Parathyroid adenoma (tissue), 2 donors: ENCODE measurements around the gene GAS7.
"Not testable (repeated sequence)": the region's sequence is repeated elsewhere in the genome, so short reads cannot be mapped to it uniquely, and the experiment has no call there.

Experiments used
- H2AFZ ChIP-seq: fragments of 300-600 bp; sonication (generic); one replicate; pipeline ENCODE4 v1.7.0; 2017; ENCODE audit warnings: antibody characterized with exemption, mild to moderate bottlenecking
- H3K27ac ChIP-seq: fragments of 300-600 bp; sonication (generic); one replicate; pipeline ENCODE4 v1.7.0; 2017
- H3K27me3 ChIP-seq: fragments of 300-600 bp; sonication (generic); one replicate; pipeline ENCODE4 v1.7.0; 2017; ENCODE audit warnings: low read length; ENCODE audit not compliant: control insufficient read depth, insufficient read depth
- H3K36me3 ChIP-seq: fragments of 300-600 bp; sonication (generic); one replicate; pipeline ENCODE4 v1.7.0; 2017; ENCODE audit warnings: low read length; ENCODE audit not compliant: control insufficient read depth, insufficient read depth
- H3K4me1 ChIP-seq: fragments of 300-600 bp; sonication (generic); one replicate; pipeline ENCODE4 v1.7.0; 2017; ENCODE audit warnings: control low read depth
- H3K4me2 ChIP-seq: fragments of 300-600 bp; sonication (generic); one replicate; pipeline ENCODE4 v1.7.0; 2017; ENCODE audit warnings: low read length
- H3K4me3 ChIP-seq: fragments of 300-600 bp; sonication (generic); one replicate; pipeline ENCODE4 v1.7.0; 2017; ENCODE audit warnings: low read depth, low read length
- H3K79me2 ChIP-seq: fragments of 300-600 bp; sonication (generic); one replicate; pipeline ENCODE4 v1.7.0; 2017; ENCODE audit warnings: control low read depth
- H3K9ac ChIP-seq: fragments of 300-600 bp; sonication (generic); one replicate; pipeline ENCODE4 v1.7.0; 2017; ENCODE audit warnings: mild to moderate bottlenecking
- H3K9me3 ChIP-seq: fragments of 300-600 bp; sonication (generic); one replicate; pipeline ENCODE4 v1.7.0; 2017; ENCODE audit warnings: low read length; ENCODE audit not compliant: control insufficient read depth
- TF ChIP-seq, protein P1 (sequence below): fragments of 300-600 bp; sonication (generic); IDR thresholded peaks from one replicate; pipeline ENCODE4 v1.7.0; 2017; ENCODE audit warnings: antibody characterized with exemption, mild to moderate bottlenecking
- donor health status: primary hyperparathyroidism.

GAS7 gene

GRCh38 chr17:10019941-10020451 lies 178.4 kb downstream of the GAS7 start:
- no peaks in the 10 kb centered on the region for H3K36me3 ChIP-seq
- H3K9me3 ChIP-seq, result no peaks in the 10 kb centered on the region
- no peak overlapping the region for H3K4me2 ChIP-seq
- no peaks in the 10 kb centered on the region for H3K4me1 ChIP-seq
- H3K4me3 ChIP-seq, result no peak overlapping the region
- no peak overlapping the region for H2AFZ ChIP-seq
- no peak overlapping the region for H3K9ac ChIP-seq
- no peak overlapping the region for H3K27ac ChIP-seq
- TF ChIP-seq, protein P1, sequence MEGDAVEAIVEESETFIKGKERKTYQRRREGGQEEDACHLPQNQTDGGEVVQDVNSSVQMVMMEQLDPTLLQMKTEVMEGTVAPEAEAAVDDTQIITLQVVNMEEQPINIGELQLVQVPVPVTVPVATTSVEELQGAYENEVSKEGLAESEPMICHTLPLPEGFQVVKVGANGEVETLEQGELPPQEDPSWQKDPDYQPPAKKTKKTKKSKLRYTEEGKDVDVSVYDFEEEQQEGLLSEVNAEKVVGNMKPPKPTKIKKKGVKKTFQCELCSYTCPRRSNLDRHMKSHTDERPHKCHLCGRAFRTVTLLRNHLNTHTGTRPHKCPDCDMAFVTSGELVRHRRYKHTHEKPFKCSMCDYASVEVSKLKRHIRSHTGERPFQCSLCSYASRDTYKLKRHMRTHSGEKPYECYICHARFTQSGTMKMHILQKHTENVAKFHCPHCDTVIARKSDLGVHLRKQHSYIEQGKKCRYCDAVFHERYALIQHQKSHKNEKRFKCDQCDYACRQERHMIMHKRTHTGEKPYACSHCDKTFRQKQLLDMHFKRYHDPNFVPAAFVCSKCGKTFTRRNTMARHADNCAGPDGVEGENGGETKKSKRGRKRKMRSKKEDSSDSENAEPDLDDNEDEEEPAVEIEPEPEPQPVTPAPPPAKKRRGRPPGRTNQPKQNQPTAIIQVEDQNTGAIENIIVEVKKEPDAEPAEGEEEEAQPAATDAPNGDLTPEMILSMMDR, result no peak
- H3K27me3 ChIP-seq, result peaks cover 6% of the 10 kb centered on the region
- no peaks in the 10 kb centered on the region for H3K79me2 ChIP-seq

DNA sequence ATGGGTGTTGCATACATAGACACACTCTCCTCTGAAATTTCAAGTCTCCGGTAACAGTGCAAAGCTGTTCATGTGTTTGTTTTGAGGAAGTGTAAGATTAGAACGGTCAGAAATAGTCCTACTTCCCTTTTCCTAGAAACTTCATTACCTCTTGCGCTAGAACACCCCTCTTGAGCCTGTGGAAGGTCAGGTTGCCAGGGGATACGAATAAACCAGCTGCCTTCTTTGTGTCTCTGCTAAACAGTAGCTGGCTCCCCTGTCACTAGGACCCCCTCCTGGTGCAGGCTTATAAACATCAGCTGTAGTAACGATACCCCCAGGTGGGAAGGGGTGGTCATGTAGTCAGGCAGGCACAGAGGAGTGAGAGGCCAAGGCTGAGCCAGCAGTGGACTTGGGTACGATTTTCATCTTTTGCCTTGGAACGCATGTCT lies 179.9 kb downstream of the GAS7 start:
- Histone ChIP-seq H3K4me2 (no peak overlapping the region), H3K27ac (no peak overlapping the region), H3K4me3 (no peak overlapping the region), H3K9me3 (no peaks in the 10 kb centered on the region), H2AFZ (no peak overlapping the region), H3K79me2 (no peaks in the 10 kb centered on the region), H3K27me3 (peaks cover 6% of the 10 kb centered on the region), H3K36me3 (no peaks in the 10 kb centered on the region), H3K9ac (no peak overlapping the region), H3K4me1 (no peaks in the 10 kb centered on the region)
- TF ChIP-seq, protein P1, result no peak

GRCh38 chr17:10016958-10017570 lies 181.3 kb downstream of the GAS7 start:
- not testable (repeated sequence) for H3K4me2 ChIP-seq, H3K36me3 ChIP-seq, H3K27me3 ChIP-seq, H3K4me1 ChIP-seq, H3K4me3 ChIP-seq, H3K9ac ChIP-seq, H3K79me2 ChIP-seq, H2AFZ ChIP-seq, H3K9me3 ChIP-seq, H3K27ac ChIP-seq

DNA sequence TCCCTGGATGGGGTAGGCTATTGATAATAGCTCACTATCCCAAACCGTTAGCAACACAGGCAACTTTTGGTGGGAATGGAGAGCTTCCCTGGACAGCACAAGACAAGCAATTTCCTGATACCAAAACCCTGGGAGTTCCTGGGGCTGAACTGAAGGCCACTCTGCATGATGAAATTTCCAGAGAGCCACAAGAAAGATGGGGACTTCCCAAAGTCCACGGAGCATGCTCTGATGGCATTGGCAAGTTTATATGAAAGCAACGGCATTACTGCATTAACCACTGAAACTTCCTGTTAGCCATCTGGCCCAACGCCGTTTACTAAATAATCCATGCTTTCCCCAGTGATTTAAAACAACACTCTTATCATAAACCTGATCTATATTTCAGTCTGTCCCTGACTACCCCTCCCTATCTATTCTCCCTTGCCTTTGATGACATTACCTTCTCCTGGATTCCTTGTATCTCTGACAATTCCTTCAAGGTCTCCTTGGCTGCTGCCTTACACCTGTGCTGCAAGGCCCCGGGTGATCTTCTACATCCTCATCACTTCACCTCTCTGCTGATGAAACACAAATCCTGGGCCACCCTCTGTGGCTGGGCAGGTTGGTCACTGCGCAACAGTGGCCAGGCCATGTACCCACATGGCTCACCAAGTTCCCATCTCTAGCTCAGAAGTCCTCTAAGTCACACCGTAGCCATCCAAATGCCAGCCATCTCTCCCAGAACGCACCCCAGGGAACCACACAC lies 184.9 kb downstream of the GAS7 start:
- H3K9me3 ChIP-seq, result no peaks in the 10 kb centered on the region
- H3K4me2 ChIP-seq, result no peak overlapping the region
- H3K9ac ChIP-seq, result no peak overlapping the region
- H3K36me3 ChIP-seq, result no peaks in the 10 kb centered on the region
- H3K4me1 ChIP-seq, result no peaks in the 10 kb centered on the region
- no peak overlapping the region for H3K27ac ChIP-seq
- no peak overlapping the region for H3K4me3 ChIP-seq
- no peak overlapping the region for H2AFZ ChIP-seq
- TF ChIP-seq, protein P1, result no peak
- H3K79me2 ChIP-seq, result no peaks in the 10 kb centered on the region
- no peaks in the 10 kb centered on the region for H3K27me3 ChIP-seq

- H3K4me2 ChIP-seq, result no peak overlapping the region
- H3K27ac ChIP-seq, result no peak overlapping the region
- no peaks in the 10 kb centered on the region for H3K79me2 ChIP-seq
- no peaks in the 10 kb centered on the region for H3K9me3 ChIP-seq
- no peaks in the 10 kb centered on the region for H3K4me1 ChIP-seq
- no peaks in the 10 kb centered on the region for H3K36me3 ChIP-seq
- H3K9ac ChIP-seq, result no peak overlapping the region
- no peaks in the 10 kb centered on the region for H3K27me3 ChIP-seq
- no peak overlapping the region for H2AFZ ChIP-seq
- TF ChIP-seq, protein P1, result no peak
- no peak overlapping the region for H3K4me3 ChIP-seq
These were observed 187.7 kb downstream of the GAS7 start for GRCh38 chr17:10010752-10011151.
